SK-N-MC (cell line): ENCODE data around the gene AQP12A.

Experiments
- EZH2 ChIP-seq: fragments of 200-600 bp; sonication (generic); IDR thresholded peaks from one replicate; pipeline ENCODE4 v1.6.1; 2017; ENCODE audit warnings: antibody characterized with exemption
- FOXP2 ChIP-seq: optimal IDR thresholded peaks from 2 replicates; pipeline ENCODE3; 2011; ENCODE audit warnings: mild to moderate bottlenecking, moderate library complexity; ENCODE audit not compliant: insufficient read depth; ENCODE audit errors: extremely low read length, control extremely low read depth
- POLR2AphosphoS5 ChIP-seq: IDR thresholded peaks from 2 replicates; pipeline ENCODE4 v1.6.1; 2012; ENCODE audit warnings: mild to moderate bottlenecking, low read depth, low read length, borderline replicate concordance

DNA sequence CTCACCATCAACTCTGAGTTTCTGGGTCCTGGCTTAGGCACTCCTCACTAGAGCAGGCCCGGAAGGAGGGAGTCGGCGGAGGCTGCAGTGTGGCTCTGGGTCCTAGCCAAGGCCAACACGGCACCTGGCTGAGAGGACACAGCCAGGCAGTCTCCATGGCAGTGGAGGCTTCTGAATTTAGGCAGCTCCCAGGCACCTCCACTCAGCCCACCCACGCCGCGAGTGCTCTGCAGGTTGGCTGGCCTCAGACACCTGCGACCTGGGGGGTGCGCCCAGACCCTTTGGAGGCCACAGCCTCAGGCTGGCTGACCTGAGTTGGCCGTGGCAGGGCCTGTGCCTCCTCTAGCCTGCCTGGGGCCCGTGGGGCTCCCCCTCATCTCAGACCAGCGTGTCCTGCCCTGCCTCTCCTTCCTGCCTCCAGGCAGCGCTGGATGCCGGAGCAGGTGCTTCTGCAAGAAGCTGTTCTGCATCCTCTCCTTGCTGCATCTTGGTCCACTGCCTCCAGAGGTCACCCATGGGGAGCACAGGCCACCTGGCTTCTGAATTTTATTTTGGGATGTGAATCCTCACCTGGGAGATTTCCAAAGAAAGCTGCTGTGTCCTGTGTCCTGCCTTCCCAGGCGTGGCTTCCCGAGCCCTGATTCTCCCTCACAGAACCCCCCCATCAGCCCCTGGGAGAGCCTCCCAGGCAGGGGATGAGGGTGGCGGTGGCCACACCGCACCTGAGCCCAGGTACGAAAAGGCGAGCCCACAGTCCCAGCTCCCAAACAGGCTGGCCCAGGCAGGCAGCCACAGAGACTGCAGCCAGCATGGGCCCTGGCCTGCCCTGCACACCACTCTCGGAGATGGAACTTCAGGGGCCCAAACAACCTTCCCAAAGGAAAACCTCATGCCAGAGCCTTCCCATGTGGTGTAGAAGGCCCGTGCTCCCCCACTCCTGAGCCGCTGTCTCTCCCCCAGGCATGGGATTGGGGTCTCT lies 23.4 kb downstream of the AQP12A start:
- TF ChIP-seq EZH2 (no peak), POLR2AphosphoS5 (no peak), FOXP2 (no peak)
